Activated naive CD4-positive, alpha-beta T cell treated with anti-CD3 and anti-CD28 coated beads, Interleukin-2, amount 10 ng/mL, durations not matched to agents 7 days and 5 days (primary cell): Measurements from ENCODE around the gene MTCH1.

Source experiments
- CTCF ChIA-PET: fragments of 350-600 bp; sonication (Branson Sonifier 250); formaldehyde crosslinking; loops from one replicate; lab custom pipeline; 2021; ENCODE audit warnings: antibody characterized with exemption; lab: Charles Lee
- DNase-seq: peaks from one replicate; pipeline ENCODE4 v3.0.0-alpha.2; 2020
- H3K27ac Mint-ChIP-seq: one replicate; pipeline ENCODE4 v1.8.0; 2021; ENCODE audit warnings: mild to moderate bottlenecking, moderate library complexity, mixed read lengths
- H3K27me3 Mint-ChIP-seq: one replicate; pipeline ENCODE4 v1.8.0; 2021; ENCODE audit warnings: mild to moderate bottlenecking, mixed read lengths
- H3K36me3 Mint-ChIP-seq: one replicate; pipeline ENCODE4 v1.8.0; 2021; ENCODE audit warnings: mixed read lengths
- H3K4me1 Mint-ChIP-seq: one replicate; pipeline ENCODE4 v1.8.0; 2021; ENCODE audit warnings: mixed read lengths
- H3K4me3 Mint-ChIP-seq: one replicate; pipeline ENCODE4 v1.8.0; 2021; ENCODE audit warnings: mild to moderate bottlenecking, moderate library complexity, mixed read lengths
- H3K9me3 Mint-ChIP-seq: one replicate; pipeline ENCODE4 v1.8.0; 2021; ENCODE audit warnings: mixed read lengths

Gene MTCH1

GRCh38 chr6:37011656-37012378 lies 25.8 kb upstream of the MTCH1 start:
- DNase-seq, result no peak
- CTCF ChIA-PET, result interaction anchor here (1.4 to 1.9 kb wide), 2 partner anchors 229 to 246 kb away, joined by 4 to 8 read pairs; no protein-coding TSS in a partner anchor

GRCh38 chr6:37010402-37010892 lies 24.5 kb upstream of the MTCH1 start:
- Mint-ChIP-seq H3K4me3 (no peak overlapping the region), H3K36me3 (no peaks in the 10 kb centered on the region), H3K9me3 (no peaks in the 10 kb centered on the region), H3K27ac (no peak overlapping the region), H3K4me1 (peaks cover 26% of the 10 kb centered on the region), H3K27me3 (peaks cover 11% of the 10 kb centered on the region)
- CTCF ChIA-PET, result interaction anchor here (1.9 kb wide), 1 partner anchor 244 kb away, joined by 8 read pairs; no protein-coding TSS in a partner anchor
- no peak for DNase-seq

More at GRCh38 chr6:37011656-37012378, 25.8 kb upstream of the MTCH1 start:
- no peak overlapping the region for H3K4me3 Mint-ChIP-seq
- H3K4me1 Mint-ChIP-seq, result peaks cover 13% of the 10 kb centered on the region
- H3K27me3 Mint-ChIP-seq, result peaks cover 11% of the 10 kb centered on the region
- H3K27ac Mint-ChIP-seq, result no peak overlapping the region
- H3K9me3 Mint-ChIP-seq, result no peaks in the 10 kb centered on the region
- H3K36me3 Mint-ChIP-seq, result no peaks in the 10 kb centered on the region

GRCh38 chr6:37008484-37009465 lies 22.8 kb upstream of the MTCH1 start:
- CTCF ChIA-PET, result no interaction called here
- H3K4me3 Mint-ChIP-seq, result no peak overlapping the region

GRCh38 chr6:37007340-37008043 lies 21.5 kb upstream of the MTCH1 start:
- CTCF ChIA-PET, result interaction anchor here (1.5 kb wide), 1 partner anchor 11 kb away, joined by 9 read pairs; no protein-coding TSS in a partner anchor
- Mint-ChIP-seq H3K36me3 (no peaks in the 10 kb centered on the region), H3K4me3 (no peak overlapping the region), H3K27ac (no peak overlapping the region), H3K27me3 (peaks cover 14% of the 10 kb centered on the region), H3K9me3 (no peaks in the 10 kb centered on the region), H3K4me1 (peaks cover 27% of the 10 kb centered on the region)
- DNase-seq, result no peak

More at GRCh38 chr6:37008484-37009465, 22.8 kb upstream of the MTCH1 start:
- Mint-ChIP-seq H3K4me1 (peaks cover 27% of the 10 kb centered on the region), H3K36me3 (no peaks in the 10 kb centered on the region), H3K27ac (no peak overlapping the region), H3K9me3 (no peaks in the 10 kb centered on the region), H3K27me3 (peaks cover 11% of the 10 kb centered on the region)
- no peak for DNase-seq

- Mint-ChIP-seq H3K4me3 (no peak overlapping the region), H3K27ac (no peak overlapping the region), H3K9me3 (no peaks in the 10 kb centered on the region), H3K27me3 (peaks cover 16% of the 10 kb centered on the region), H3K4me1 (peaks cover 27% of the 10 kb centered on the region), H3K36me3 (no peaks in the 10 kb centered on the region)
- CTCF ChIA-PET, result interaction anchor here (1.0 to 1.5 kb wide), 3 partner anchors 11 to 224 kb away, joined by 3 to 9 read pairs (median 5); no protein-coding TSS in a partner anchor
- DNase-seq, result no peak
Measured at GRCh38 chr6:37006793-37007339, 20.9 kb upstream of the MTCH1 start.

GRCh38 chr6:37005827-37006567 lies 20.0 kb upstream of the MTCH1 start:
- Mint-ChIP-seq H3K36me3 (no peaks in the 10 kb centered on the region), H3K4me1 (peaks cover 27% of the 10 kb centered on the region), H3K9me3 (no peaks in the 10 kb centered on the region), H3K27ac (no peak overlapping the region), H3K27me3 (peaks cover 25% of the 10 kb centered on the region), H3K4me3 (peak overlapping the region; percentile 9)
- no peak for DNase-seq
- CTCF ChIA-PET, result interaction anchor here (0.6 to 1.1 kb wide), 3 partner anchors 18 to 223 kb away, joined by 3 to 5 read pairs (median 5); no protein-coding TSS in a partner anchor

GRCh38 chr6:37005061-37005810 lies 19.2 kb upstream of the MTCH1 start, which contains the start of gene FGD2:
Gene FGD2 (plus strand): TSS chr6:37005655. CDS start chr6:37005818, 163 bp downstream.
- no peak within 1 kb of the TSS for H3K27ac Mint-ChIP-seq
- CTCF ChIA-PET, result interaction anchor here (0.6 kb wide), 1 partner anchor 17 kb away, joined by 5 read pairs; no protein-coding TSS in a partner anchor
- no peaks in the 10 kb centered on the region for H3K36me3 Mint-ChIP-seq
- H3K4me3 Mint-ChIP-seq, result peak within 1 kb of the TSS; percentile 9
- peaks cover 27% of the 10 kb centered on the region for H3K4me1 Mint-ChIP-seq
- H3K27me3 Mint-ChIP-seq, result peaks cover 31% of the 10 kb centered on the region
- no peaks in the 10 kb centered on the region for H3K9me3 Mint-ChIP-seq
- no peak for DNase-seq

- CTCF ChIA-PET, result no interaction called here
- H3K27me3 Mint-ChIP-seq, result peaks cover 35% of the 10 kb centered on the region
- H3K9me3 Mint-ChIP-seq, result no peaks in the 10 kb centered on the region
- peaks cover 27% of the 10 kb centered on the region for H3K4me1 Mint-ChIP-seq
- no peak for DNase-seq
- no peaks in the 10 kb centered on the region for H3K36me3 Mint-ChIP-seq
- no peak overlapping the region for H3K4me3 Mint-ChIP-seq
- no peak overlapping the region for H3K27ac Mint-ChIP-seq
Measured at GRCh38 chr6:37004044-37004980, 18.3 kb upstream of the MTCH1 start.

GRCh38 chr6:36999751-37000125 lies 13.7 kb upstream of the MTCH1 start:
- no peaks in the 10 kb centered on the region for H3K9me3 Mint-ChIP-seq
- CTCF ChIA-PET, result no interaction called here

GRCh38 chr6:36999061-36999750 lies 13.2 kb upstream of the MTCH1 start:
- CTCF ChIA-PET, result no interaction called here
- no peak overlapping the region for H3K27ac Mint-ChIP-seq
- H3K27me3 Mint-ChIP-seq, result peaks cover 66% of the 10 kb centered on the region
- no peak overlapping the region for H3K4me3 Mint-ChIP-seq
- DNase-seq, result no peak
- no peaks in the 10 kb centered on the region for H3K36me3 Mint-ChIP-seq
- H3K4me1 Mint-ChIP-seq, result no peaks in the 10 kb centered on the region
- H3K9me3 Mint-ChIP-seq, result no peaks in the 10 kb centered on the region

More at GRCh38 chr6:36999751-37000125, 13.7 kb upstream of the MTCH1 start:
- Mint-ChIP-seq H3K27ac (no peak overlapping the region), H3K27me3 (peaks cover 61% of the 10 kb centered on the region), H3K36me3 (no peaks in the 10 kb centered on the region), H3K4me3 (no peak overlapping the region), H3K4me1 (no peaks in the 10 kb centered on the region)
- no peak for DNase-seq

- no peak overlapping the region for H3K4me3 Mint-ChIP-seq
- no peak overlapping the region for H3K27ac Mint-ChIP-seq
- H3K36me3 Mint-ChIP-seq, result no peaks in the 10 kb centered on the region
- CTCF ChIA-PET, result no interaction called here
- no peaks in the 10 kb centered on the region for H3K4me1 Mint-ChIP-seq
- peaks cover 69% of the 10 kb centered on the region for H3K27me3 Mint-ChIP-seq
- no peaks in the 10 kb centered on the region for H3K9me3 Mint-ChIP-seq
- no peak for DNase-seq
Measured at GRCh38 chr6:36998723-36999038, 12.7 kb upstream of the MTCH1 start.
